HUES48 (cell line): Measurements from ENCODE around the gene MIA2.
"Not testable (repeated sequence)": the region's sequence is repeated elsewhere in the genome, so short reads cannot be mapped to it uniquely, and the experiment has no call there.

ENCODE experiments used
- H3K27ac ChIP-seq: one replicate; pipeline ENCODE4 v1.7.0; 2013; ENCODE audit warnings: low read depth, low read length, inconsistent platforms
- H3K27me3 ChIP-seq: 2 replicates; pipeline ENCODE4 v1.6.1; 2013; ENCODE audit warnings: mild to moderate bottlenecking, low read length; ENCODE audit not compliant: control insufficient read depth, insufficient read depth
- H3K36me3 ChIP-seq: 2 replicates; pipeline ENCODE4 v1.6.1; 2013; ENCODE audit warnings: low read length; ENCODE audit not compliant: control insufficient read depth, insufficient read depth
- H3K4me1 ChIP-seq: 2 replicates; pipeline ENCODE4 v1.6.1; 2013; ENCODE audit warnings: mild to moderate bottlenecking, low read length; ENCODE audit not compliant: control insufficient read depth, insufficient read depth
- H3K4me3 ChIP-seq: 2 replicates; pipeline ENCODE4 v1.5.1; 2013; ENCODE audit warnings: mild to moderate bottlenecking, low read depth, low read length
- H3K9ac ChIP-seq: 2 replicates; pipeline ENCODE4 v1.6.1; 2013; ENCODE audit warnings: mild to moderate bottlenecking, low read depth, low read length, moderate library complexity
- H3K9me3 ChIP-seq: 2 replicates; pipeline ENCODE4 v1.6.1; 2013; ENCODE audit warnings: low read length; ENCODE audit not compliant: control insufficient read depth, insufficient read depth

The MIA2 gene

DNA sequence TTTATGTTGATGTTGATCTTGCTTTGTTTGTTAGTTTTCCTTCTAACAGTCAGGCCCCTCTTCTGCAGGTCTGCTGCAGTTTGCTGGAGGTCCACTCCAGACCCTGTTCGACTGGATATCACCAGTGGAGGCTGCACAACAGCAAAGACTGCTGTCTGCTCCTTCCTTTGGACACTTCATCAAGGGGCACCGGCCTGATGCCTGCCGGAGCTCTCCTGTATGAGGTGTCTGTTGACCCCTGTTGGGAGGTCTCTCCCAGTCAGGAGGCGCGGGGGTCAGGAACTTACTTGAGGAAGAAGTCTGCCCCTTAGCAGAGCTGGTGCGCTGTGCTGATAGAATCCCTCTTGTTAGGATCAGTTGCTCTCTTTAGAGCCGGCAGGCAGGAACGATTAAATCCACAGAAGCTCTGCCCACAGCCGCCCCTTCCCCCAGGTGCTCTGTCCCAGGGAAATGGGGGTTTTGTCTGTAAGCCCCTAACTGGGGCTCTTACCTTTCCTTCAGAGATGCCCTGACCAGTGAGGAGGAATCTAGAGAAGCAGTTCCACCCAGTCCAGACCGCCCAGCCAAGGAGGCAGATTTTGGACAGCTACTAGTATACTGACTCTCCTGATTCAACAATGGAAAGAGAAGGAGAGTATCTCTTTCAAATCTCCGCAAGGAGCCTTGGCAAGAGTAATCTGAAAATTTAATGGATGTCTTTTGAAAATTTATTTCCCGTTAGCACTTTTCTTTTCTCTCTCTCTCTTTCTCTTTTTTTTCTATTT lies 25.2 kb downstream of the MIA2 start:
- no peak overlapping the region for H3K4me3 ChIP-seq
- H3K27me3 ChIP-seq: no peaks in the 10 kb centered on the region
- no peaks in the 10 kb centered on the region for H3K36me3 ChIP-seq
- H3K27ac ChIP-seq: no peak overlapping the region
- H3K9me3 ChIP-seq: no peaks in the 10 kb centered on the region
- no peak overlapping the region for H3K9ac ChIP-seq
- no peaks in the 10 kb centered on the region for H3K4me1 ChIP-seq

DNA sequence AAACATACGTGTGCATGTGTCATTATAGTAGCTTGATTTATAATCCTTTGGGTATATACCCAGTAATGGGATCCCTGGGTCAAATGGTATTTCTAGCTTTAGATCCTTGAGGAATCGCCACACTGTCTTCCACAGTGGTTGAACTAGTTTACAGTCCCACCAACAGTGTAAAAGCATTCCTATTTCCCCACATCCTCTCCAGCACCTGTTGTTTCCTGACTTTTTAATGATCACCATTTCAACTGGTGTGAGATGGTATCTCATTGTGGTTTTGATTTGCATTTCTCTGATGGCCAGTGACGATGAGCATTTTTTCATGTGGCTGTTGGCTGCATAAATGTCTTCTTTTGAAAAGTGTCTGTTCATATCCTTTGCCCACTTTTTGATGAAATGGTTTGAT lies 26.4 kb downstream of the MIA2 start:
- H3K27ac ChIP-seq, H3K27me3 ChIP-seq, H3K36me3 ChIP-seq, H3K4me3 ChIP-seq, H3K9me3 ChIP-seq, H3K9ac ChIP-seq, H3K4me1 ChIP-seq: not testable (repeated sequence)

DNA sequence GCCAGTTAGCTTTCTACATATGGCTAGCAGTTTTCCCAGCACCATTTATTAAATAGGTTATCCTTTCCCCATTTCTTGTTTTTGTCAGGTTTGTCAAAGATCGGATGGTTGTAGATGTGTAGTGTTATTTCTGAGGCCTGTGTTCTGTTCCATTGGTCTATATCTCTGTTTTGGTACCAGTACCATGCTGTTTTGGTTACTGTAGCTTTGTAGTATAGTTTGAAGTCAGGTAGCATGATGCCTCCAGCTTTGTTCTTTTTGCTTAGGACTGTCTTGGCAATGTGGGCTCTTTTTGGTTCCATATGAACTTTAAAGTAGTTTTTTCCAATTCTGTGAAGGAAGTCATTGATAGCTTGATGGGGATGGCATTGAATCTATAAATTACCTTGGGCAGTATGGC lies 28.5 kb downstream of the MIA2 start:
- not testable (repeated sequence) for H3K4me3 ChIP-seq, H3K36me3 ChIP-seq, H3K27ac ChIP-seq, H3K27me3 ChIP-seq, H3K4me1 ChIP-seq, H3K9me3 ChIP-seq, H3K9ac ChIP-seq

DNA sequence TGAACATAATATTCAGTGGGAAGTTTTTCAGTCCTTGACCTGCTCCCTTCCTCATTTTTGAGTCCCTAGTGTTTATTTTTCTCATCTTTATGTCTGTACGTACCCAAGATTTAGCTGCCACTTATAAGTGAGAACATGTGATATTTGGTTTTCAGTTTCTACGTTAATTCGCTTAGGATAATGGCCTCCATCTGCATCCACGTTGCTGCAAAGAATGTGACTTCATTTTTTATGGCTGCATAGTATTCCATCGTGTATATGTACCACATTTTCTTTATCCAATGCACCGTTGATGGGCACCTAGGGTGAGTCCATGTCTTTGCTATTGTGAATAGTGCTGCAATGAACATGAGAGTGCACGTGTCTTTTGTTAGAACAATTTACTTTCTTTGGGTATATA lies 30.3 kb downstream of the MIA2 start:
- H3K9me3 ChIP-seq: no peaks in the 10 kb centered on the region
- no peak overlapping the region for H3K9ac ChIP-seq
- peaks cover 17% of the 10 kb centered on the region; the same call in 1 of the 2 replicates for H3K4me1 ChIP-seq

DNA sequence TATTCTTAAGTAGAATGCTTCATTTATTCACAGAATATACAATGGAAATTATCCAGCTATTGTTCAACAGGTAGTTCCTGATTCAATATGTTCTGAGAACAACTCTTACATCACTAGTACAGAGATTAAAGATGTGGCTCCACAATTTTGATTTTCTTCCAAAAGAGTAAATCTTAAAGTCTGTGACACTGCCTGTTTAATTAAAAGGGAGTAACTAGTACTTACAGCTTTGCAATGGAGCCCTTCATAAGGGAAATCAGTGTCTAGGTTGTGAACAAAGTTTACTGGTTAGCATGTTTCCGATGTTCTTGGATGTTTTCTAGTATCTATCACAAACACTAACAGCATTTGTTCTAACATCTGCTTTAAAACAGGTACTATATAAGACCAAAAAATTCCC lies 30.8 kb downstream of the MIA2 start:
- peaks cover 17% of the 10 kb centered on the region; the same call in 1 of the 2 replicates for H3K4me1 ChIP-seq
- H3K36me3 ChIP-seq: no peaks in the 10 kb centered on the region
- H3K9ac ChIP-seq: no peak overlapping the region
- peaks cover 4% of the 10 kb centered on the region; the same call in 1 of the 2 replicates for H3K27me3 ChIP-seq
- H3K9me3 ChIP-seq: no peaks in the 10 kb centered on the region
- H3K4me3 ChIP-seq: no peak overlapping the region
- H3K27ac ChIP-seq: no peak overlapping the region

More for the DNA sequence above, 30.3 kb downstream of the MIA2 start:
- H3K27me3 ChIP-seq: peaks cover 4% of the 10 kb centered on the region; the same call in 1 of the 2 replicates
- no peak overlapping the region for H3K4me3 ChIP-seq
- no peaks in the 10 kb centered on the region for H3K36me3 ChIP-seq
- no peak overlapping the region for H3K27ac ChIP-seq

DNA sequence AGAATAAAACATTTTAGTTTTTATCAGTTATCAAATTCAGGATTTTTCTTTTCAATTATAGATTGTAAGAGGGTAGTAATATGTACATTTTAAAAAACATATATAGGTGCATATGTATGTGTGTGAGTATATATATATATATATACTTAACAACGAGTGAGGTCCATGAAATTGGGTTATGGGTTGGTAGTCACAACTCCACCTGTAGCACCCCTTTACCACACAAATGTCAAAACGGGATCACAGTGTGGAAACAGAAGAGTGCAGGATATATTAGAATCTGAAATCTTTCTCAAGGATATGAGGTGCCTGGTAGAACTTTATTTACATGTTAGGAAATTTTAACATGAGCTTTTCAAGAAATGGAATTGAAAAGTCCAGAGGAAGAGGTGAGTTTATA lies 31.3 kb downstream of the MIA2 start:
- no peak overlapping the region for H3K4me3 ChIP-seq
- no peak overlapping the region for H3K9ac ChIP-seq
- no peaks in the 10 kb centered on the region for H3K36me3 ChIP-seq
- peaks cover 17% of the 10 kb centered on the region; the same call in 1 of the 2 replicates for H3K4me1 ChIP-seq
- H3K27me3 ChIP-seq: peaks cover 4% of the 10 kb centered on the region; the same call in 1 of the 2 replicates
- H3K9me3 ChIP-seq: no peaks in the 10 kb centered on the region
- no peak overlapping the region for H3K27ac ChIP-seq

DNA sequence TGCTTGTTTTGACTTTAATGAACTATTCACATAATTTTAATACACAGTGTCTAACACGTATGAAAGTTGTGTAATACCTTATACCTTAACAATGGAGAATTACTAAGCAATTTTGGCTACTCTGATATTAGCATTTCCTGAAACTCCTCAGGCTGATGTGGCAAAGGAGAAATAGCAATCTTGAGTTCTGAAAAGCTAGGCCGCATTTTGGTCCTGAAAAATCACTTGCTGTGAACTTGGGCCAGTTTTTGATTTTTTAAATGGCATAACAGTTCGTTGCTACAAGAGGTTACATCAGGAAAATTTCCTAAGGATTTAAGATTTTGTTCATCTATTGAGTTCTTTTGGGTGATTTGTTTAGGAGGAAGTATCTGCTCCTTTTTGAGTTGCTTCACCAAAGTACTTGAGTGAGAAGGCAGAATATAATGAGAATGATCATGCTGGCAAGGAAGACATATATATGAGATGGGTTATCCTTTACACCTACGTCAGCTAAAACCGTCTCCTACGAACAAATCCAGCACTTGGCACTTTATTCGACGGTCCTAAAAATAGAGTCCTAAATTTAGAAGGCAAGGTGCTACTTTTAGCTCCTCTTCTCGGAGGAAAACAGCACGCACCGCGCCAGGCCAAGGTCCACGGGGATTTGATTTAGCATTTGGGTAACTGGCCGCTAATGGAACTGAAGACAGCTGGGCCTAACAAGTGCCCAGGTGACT lies 32.2 kb downstream of the MIA2 start:
- peak overlapping the region; percentile 82 for H3K4me3 ChIP-seq
- H3K36me3 ChIP-seq: no peaks in the 10 kb centered on the region
- peaks cover 17% of the 10 kb centered on the region; the same call in 1 of the 2 replicates for H3K4me1 ChIP-seq
- peak overlapping the region; percentile 93 for H3K9ac ChIP-seq
- H3K27ac ChIP-seq: peak overlapping the region; percentile 92
- 0 out of 2 replicates have a peak, but pooled peaks cover 3% of the 10 kb centered on the region for H3K9me3 ChIP-seq
- H3K27me3 ChIP-seq: peaks cover 4% of the 10 kb centered on the region; the same call in 1 of the 2 replicates

DNA sequence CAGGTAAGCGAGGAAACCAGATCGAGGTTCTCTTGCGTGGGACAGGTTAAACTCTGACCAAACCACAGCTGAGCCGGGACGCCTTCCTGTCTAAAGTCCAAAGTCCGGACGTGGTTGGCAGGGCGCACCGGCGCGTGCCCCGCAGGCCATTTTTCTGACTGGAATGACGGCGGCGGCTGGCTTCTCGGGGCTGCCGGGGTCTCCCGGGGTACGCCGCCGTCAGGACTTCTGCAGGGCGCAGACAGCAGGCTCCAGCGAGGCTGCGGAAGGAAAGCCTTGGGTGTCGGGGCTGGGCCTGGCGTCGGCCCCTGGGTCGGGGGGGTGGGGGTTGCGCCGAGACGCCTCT lies 32.8 kb downstream of the MIA2 start:
- Histone ChIP-seq H3K27me3 (peaks cover 4% of the 10 kb centered on the region; the same call in 1 of the 2 replicates), H3K4me1 (peaks cover 17% of the 10 kb centered on the region; the same call in 1 of the 2 replicates), H3K9ac (peak overlapping the region; percentile 93), H3K36me3 (no peaks in the 10 kb centered on the region), H3K9me3 (peaks cover 8% of the 10 kb centered on the region; the same call in 1 of the 2 replicates), H3K27ac (peak overlapping the region; percentile 92), H3K4me3 (peak overlapping the region; percentile 82)

DNA sequence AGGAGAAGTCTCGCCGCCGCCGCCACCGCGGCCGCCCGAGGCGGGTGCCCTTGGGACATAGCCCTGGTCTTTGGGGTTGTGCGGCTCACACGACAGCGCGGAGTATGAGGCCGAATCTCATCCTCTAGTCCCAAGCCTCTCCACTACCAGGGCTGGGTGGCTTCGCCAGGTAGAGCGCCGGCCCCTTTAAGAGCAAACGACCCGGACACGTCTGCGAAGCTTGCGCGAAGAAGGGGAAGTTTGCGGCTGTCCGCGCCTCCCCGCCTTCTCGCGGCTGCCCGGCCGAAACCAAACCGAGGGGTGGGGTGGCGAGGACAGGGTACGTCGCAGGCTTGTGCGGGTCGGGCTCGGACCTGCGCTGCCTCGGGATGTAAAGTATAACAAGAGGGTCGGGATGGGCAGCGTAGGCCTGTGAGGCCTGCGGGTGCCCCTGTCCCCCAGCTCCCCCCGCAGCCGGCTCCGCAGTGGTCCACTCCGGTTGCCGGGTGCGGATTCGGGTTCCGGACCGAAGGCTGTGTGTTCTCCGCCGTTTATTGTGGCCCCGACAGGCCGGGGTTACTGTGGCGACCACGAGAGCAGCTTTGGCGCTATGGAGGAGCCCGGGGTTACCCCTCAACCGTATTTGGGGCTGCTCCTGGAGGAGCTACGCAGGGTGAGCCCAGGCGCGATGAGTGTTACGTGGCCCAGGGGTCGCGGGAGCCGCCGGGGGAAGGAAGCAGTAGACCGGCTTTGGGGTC lies 33.3 kb downstream of the MIA2 start:
- H3K4me3 ChIP-seq: peak overlapping the region; percentile 82
- peak overlapping the region; percentile 93 for H3K9ac ChIP-seq
- H3K9me3 ChIP-seq: peaks cover 12% of the 10 kb centered on the region; the same call in 1 of the 2 replicates
- H3K4me1 ChIP-seq: peaks cover 17% of the 10 kb centered on the region; the same call in 1 of the 2 replicates
- no peaks in the 10 kb centered on the region for H3K36me3 ChIP-seq
- H3K27me3 ChIP-seq: peaks cover 4% of the 10 kb centered on the region; the same call in 1 of the 2 replicates
- H3K27ac ChIP-seq: peak overlapping the region; percentile 92

DNA sequence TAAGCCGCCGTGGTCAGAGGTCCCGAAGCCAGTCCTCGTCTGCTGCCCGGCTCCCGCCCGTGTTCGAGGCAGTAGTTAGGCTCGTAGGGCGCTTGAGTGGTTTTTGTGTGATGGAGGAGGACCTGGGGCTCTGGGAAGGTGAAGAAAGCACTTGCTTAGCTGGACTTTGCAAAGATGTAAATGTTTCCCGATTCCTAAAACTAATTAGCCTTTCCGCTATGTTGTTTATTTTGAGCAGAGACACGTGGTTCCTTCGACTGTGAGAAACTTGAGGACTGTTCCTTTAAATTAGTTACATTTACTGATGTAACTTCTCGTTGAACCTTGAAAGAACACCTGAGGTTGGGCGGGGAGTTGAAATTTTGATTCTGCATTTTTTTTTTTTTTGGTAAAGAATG lies 33.9 kb downstream of the MIA2 start:
- Histone ChIP-seq H3K4me3 (peak overlapping the region; percentile 82), H3K9me3 (peaks cover 12% of the 10 kb centered on the region; the same call in 1 of the 2 replicates), H3K4me1 (peaks cover 17% of the 10 kb centered on the region; the same call in 1 of the 2 replicates), H3K27ac (peak overlapping the region; percentile 92), H3K36me3 (no peaks in the 10 kb centered on the region), H3K27me3 (peaks cover 4% of the 10 kb centered on the region; the same call in 1 of the 2 replicates), H3K9ac (peak overlapping the region; percentile 93)
